Forelimb muscle (tissue), 1 donor: ENCODE results near the gene ALPK1. TPM values are rescaled to one million over a fixed set of nuclear protein-coding genes. Genes with fewer than 3 reads are reported as not detected.

Source experiments
- DNase-seq: peaks from one replicate; pipeline ENCODE4 v3.0.0-alpha.2; 2013; ENCODE audit warnings: low read depth
- polyA plus RNA-seq: library from polyadenylated mRNA; unstranded; fragments of 120-200 nt; gene quantifications from one replicate; pipeline ENCODE4 v1.2.1, GENCODE V29; 2013; ENCODE audit not compliant: insufficient read length

The ALPK1 gene
- polyA plus RNA-seq, 1 donor: 6.0 TPM

GRCh38 chr4:112327965-112328733, 31.0 kb downstream of the ALPK1 start:
- DNase-seq: peak; percentile 36

- DNase-seq: no peak
These were observed 31.6 kb downstream of the ALPK1 start for GRCh38 chr4:112328734-112329130.

- no peak for DNase-seq
These were observed 32.7 kb downstream of the ALPK1 start for GRCh38 chr4:112329672-112330375.

- DNase-seq: no peak
These were observed 33.8 kb downstream of the ALPK1 start for GRCh38 chr4:112330921-112331320.

GRCh38 chr4:112332398-112332797, 35.2 kb downstream of the ALPK1 start:
- no peak for DNase-seq

- DNase-seq: no peak
These were observed 42.9 kb downstream of the ALPK1 start for GRCh38 chr4:112340023-112340422.

GRCh38 chr4:112341033-112341432, 43.9 kb downstream of the ALPK1 start:
- no peak for DNase-seq

- DNase-seq: no peak
These were observed 46.3 kb downstream of the ALPK1 start for GRCh38 chr4:112343330-112344080.

- DNase-seq: no peak
These were observed 51.5 kb downstream of the ALPK1 start for GRCh38 chr4:112348488-112349158.

GRCh38 chr4:112352736-112353135, 55.6 kb downstream of the ALPK1 start:
- DNase-seq: no peak

GRCh38 chr4:112355662-112356061, 58.5 kb downstream of the ALPK1 start:
- no peak for DNase-seq

GRCh38 chr4:112357453-112357852, 60.3 kb downstream of the ALPK1 start:
- no peak for DNase-seq

GRCh38 chr4:112357897-112358296, 60.7 kb downstream of the ALPK1 start:
- DNase-seq: no peak

GRCh38 chr4:112358415-112358814, 61.2 kb downstream of the ALPK1 start:
- no peak for DNase-seq

GRCh38 chr4:112358952-112359749, 62.0 kb downstream of the ALPK1 start:
- no peak for DNase-seq

- DNase-seq: no peak
These were observed 64.1 kb downstream of the ALPK1 start for GRCh38 chr4:112361181-112361791.

GRCh38 chr4:112370466-112370865, 73.3 kb downstream of the ALPK1 start:
- no peak for DNase-seq

GRCh38 chr4:112371361-112371760, 74.2 kb downstream of the ALPK1 start:
- no peak for DNase-seq

GRCh38 chr4:112374850-112375249, 77.7 kb downstream of the ALPK1 start:
- DNase-seq: no peak

GRCh38 chr4:112377171-112377570, 80.0 kb downstream of the ALPK1 start:
- DNase-seq: no peak
